ENCODE measurements around the gene ABCC4.

GRCh38 chr13:95118541-95119324, 182.5 kb downstream of the ABCC4 start:
- TF ChIP-seq CTCF (conservative IDR thresholded peaks at IDR 0.05 in 1 of 2, IDR thresholded peaks at IDR 0.05 in 1 of 2; ENCODE audit: low read depth in 1 of 2, low read length in 2 of 2) (no peak), EZH2 (IDR thresholded peaks at IDR 0.05; ENCODE audit: low read length, missing control alignments) (no peak)
